HEK293 (cell line): ENCODE results near the gene DNAJB6.

Experiments
- BCL6B ChIP-seq: fragments of 450-650 bp; formaldehyde crosslinking; IDR thresholded peaks from 2 replicates; pipeline ENCODE4 v1.5.1; 2017; ENCODE audit warnings: missing biosample characterization, missing genetic modification characterization
- CTCF ChIP-seq: fragments of 450-650 bp; formaldehyde crosslinking; IDR thresholded peaks from 2 replicates; pipeline ENCODE4 v1.5.1; 2016; ENCODE audit warnings: missing biosample characterization, missing genetic modification characterization
- KLF16 ChIP-seq: fragments of 450-650 bp; formaldehyde crosslinking; IDR thresholded peaks from 2 replicates; pipeline ENCODE4 v1.5.1; 2017; ENCODE audit warnings: missing biosample characterization, missing genetic modification characterization
- REST ChIP-seq: fragments of 450-650 bp; formaldehyde crosslinking; IDR thresholded peaks from 2 replicates; pipeline ENCODE4 v1.5.1; 2016; ENCODE audit warnings: missing biosample characterization, missing genetic modification characterization
- ZBTB11 ChIP-seq: fragments of 450-650 bp; formaldehyde crosslinking; conservative IDR thresholded peaks from 2 replicates; pipeline ENCODE4 v1.5.1; 2016; ENCODE audit warnings: low read depth, missing biosample characterization, missing genetic modification characterization
- ZBTB21 ChIP-seq: fragments of 450-650 bp; formaldehyde crosslinking; IDR thresholded peaks from 2 replicates; pipeline ENCODE4 v1.5.1; 2017; ENCODE audit warnings: missing biosample characterization, missing genetic modification characterization
- ZNF23 ChIP-seq: fragments of 450-650 bp; formaldehyde crosslinking; IDR thresholded peaks from 2 replicates; pipeline ENCODE4 v1.5.1; 2016; ENCODE audit warnings: missing biosample characterization, missing genetic modification characterization, borderline replicate concordance
- ZNF747 ChIP-seq: fragments of 450-650 bp; formaldehyde crosslinking; IDR thresholded peaks from 2 replicates; pipeline ENCODE4 v1.5.1; 2016; ENCODE audit warnings: missing biosample characterization, missing genetic modification characterization
- ZNF776 ChIP-seq: fragments of 450-650 bp; formaldehyde crosslinking; IDR thresholded peaks from 2 replicates; pipeline ENCODE4 v1.5.0; 2017; ENCODE audit warnings: missing biosample characterization, missing genetic modification characterization, borderline replicate concordance

GRCh38 chr7:157458254-157458633 is 121.4 kb downstream of the DNAJB6 start:
- TF ChIP-seq KLF16 (tag by site-specific recombination) = no peak
- no peak for TF ChIP-seq ZNF776 (tag by site-specific recombination)
- TF ChIP-seq REST (tag by site-specific recombination) = no peak
- no peak for TF ChIP-seq ZNF23 (tag by site-specific recombination)
- no peak for TF ChIP-seq ZBTB11 (tag by site-specific recombination)
- no peak for TF ChIP-seq ZNF747 (tag by site-specific recombination)
- no peak for TF ChIP-seq ZBTB21 (tag by site-specific recombination)
- no peak for TF ChIP-seq CTCF (tag by site-specific recombination)
- no peak for TF ChIP-seq BCL6B
